Esophagus muscularis mucosa (tissue), 4 donors: ENCODE data around the gene XIRP2. TPM values are rescaled to one million over a fixed set of nuclear protein-coding genes. Genes with fewer than 3 reads are reported as not detected.
"Not testable (repeated sequence)": the region's sequence is repeated elsewhere in the genome, so short reads cannot be mapped to it uniquely, and the experiment has no call there.

Experiments used
- DNase-seq: peaks from one replicate; pipeline ENCODE4 v3.0.0-alpha.2; 2017; ENCODE audit errors: extremely low spot score
- H3K27ac ChIP-seq, 4 donors: fragments of 200-600 bp; sonication (generic); replicated peaks in 1 of 4; 1 replicate in 3 of 4; 2 replicates in 1 of 4; pipeline ENCODE4 v1.5.1; 2016 to 2019; ENCODE audit warnings: mild to moderate bottlenecking in 1 of 4
- H3K27me3 ChIP-seq, 4 donors: fragments of 200-600 bp; sonication (generic); one replicate each; pipeline versions ENCODE4 v1.5.1 to v1.6.0; 2016 to 2019
- H3K36me3 ChIP-seq, 4 donors: fragments of 200-600 bp; sonication (generic); one replicate each; pipeline ENCODE4 v1.5.1; 2016 to 2019
- H3K4me1 ChIP-seq, 4 donors: fragments of 200-600 bp; sonication (generic); one replicate each; pipeline ENCODE4 v1.5.1; 2016 to 2019
- H3K4me3 ChIP-seq, 4 donors: fragments of 200-600 bp; sonication (generic); 1 replicate in 2 of 4; 2 replicates in 2 of 4; pipeline ENCODE4 v1.5.1; 2016 to 2019; ENCODE audit warnings: mild to moderate bottlenecking in 4 of 4, moderate library complexity in 1 of 4
- H3K9me3 ChIP-seq, 4 donors: fragments of 200-600 bp; sonication (generic); 1 replicate in 3 of 4; 2 replicates in 1 of 4; pipeline ENCODE4 v1.5.1; 2016 to 2019
- EP300 ChIP-seq: sonication (generic); formaldehyde crosslinking; IDR thresholded peaks from one replicate; pipeline ENCODE4 v1.6.1; 2017; ENCODE audit warnings: antibody characterized with exemption
- POLR2A ChIP-seq: fragments of 450-650 bp; IDR thresholded peaks from one replicate; pipeline ENCODE4 v1.6.1; 2017; ENCODE audit warnings: antibody characterized with exemption, moderate library complexity, mild to moderate bottlenecking, low read depth
- POLR2AphosphoS5 ChIP-seq, 2 donors: sonication (generic); formaldehyde crosslinking; IDR thresholded peaks; one replicate each; pipeline ENCODE4 v1.6.1; 2017; ENCODE audit warnings: antibody characterized with exemption in 2 of 2
- WGBS: methylation state at CpG from one replicate; pipeline ENCODE4 v1.1.5; 2018; 5-methylcytosine and 5-hydroxymethylcytosine counted together
- intact Hi-C: fragments of 100-400 bp; cut with DNase I; formaldehyde crosslinking; loops from one replicate; pipeline ENCODE4 v1.15.1; 2023
- total RNA-seq, 4 donors: library from RNA; depleted of rRNA; stranded (reverse); fragments of >200 nt; gene quantifications; one replicate each; pipeline versions ENCODE4 v1.1.0 to v1.2.1, GENCODE V29; 2016
- TF ChIP-seq, protein P1 (sequence below), 3 experiments: fragments of 200-600 bp in 2 of 3; fragments of 450-650 bp in 1 of 3; sonication (generic) in 2 of 3; IDR thresholded peaks; one replicate each; pipeline ENCODE4 v1.5.1; 2017 to 2019; ENCODE audit warnings: antibody characterized with exemption in 3 of 3, mild to moderate bottlenecking in 2 of 3, moderate library complexity in 1 of 3

Gene XIRP2
- total RNA-seq, 4 donors from 2014 or later = 0.06 TPM; not detected in 3

DNA sequence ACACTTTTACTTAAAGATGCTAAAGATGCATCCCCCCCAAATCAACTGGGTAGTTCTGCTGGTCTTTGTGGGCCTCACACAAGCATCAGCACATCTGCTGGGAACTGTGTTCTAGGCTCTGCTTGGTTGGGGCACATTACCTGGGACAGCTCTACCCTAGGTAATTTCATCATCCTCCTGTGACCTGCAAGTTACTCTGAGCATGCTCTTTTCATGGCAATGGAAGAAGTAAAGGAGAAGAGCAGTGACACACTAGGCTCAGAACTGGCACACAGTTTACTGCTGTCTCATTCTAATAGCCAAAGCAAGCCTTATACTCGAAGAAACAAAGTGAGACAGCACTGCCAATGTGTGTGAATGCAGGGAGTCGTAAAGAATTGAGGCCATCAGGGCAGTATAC lies 376.7 kb downstream of the XIRP2 start:
- Histone ChIP-seq H3K4me1 (no peaks in the 10 kb centered on the region), H3K9me3 (peaks cover 0 to 7% (median 2%) of the 10 kb centered on the region in 4 donors), H3K27ac (no peak overlapping the region), H3K27me3 (no peaks in the 10 kb centered on the region), H3K36me3 (no peaks in the 10 kb centered on the region), H3K4me3 (no peak overlapping the region)
- DNase-seq = no peak
- TF ChIP-seq, protein P1, sequence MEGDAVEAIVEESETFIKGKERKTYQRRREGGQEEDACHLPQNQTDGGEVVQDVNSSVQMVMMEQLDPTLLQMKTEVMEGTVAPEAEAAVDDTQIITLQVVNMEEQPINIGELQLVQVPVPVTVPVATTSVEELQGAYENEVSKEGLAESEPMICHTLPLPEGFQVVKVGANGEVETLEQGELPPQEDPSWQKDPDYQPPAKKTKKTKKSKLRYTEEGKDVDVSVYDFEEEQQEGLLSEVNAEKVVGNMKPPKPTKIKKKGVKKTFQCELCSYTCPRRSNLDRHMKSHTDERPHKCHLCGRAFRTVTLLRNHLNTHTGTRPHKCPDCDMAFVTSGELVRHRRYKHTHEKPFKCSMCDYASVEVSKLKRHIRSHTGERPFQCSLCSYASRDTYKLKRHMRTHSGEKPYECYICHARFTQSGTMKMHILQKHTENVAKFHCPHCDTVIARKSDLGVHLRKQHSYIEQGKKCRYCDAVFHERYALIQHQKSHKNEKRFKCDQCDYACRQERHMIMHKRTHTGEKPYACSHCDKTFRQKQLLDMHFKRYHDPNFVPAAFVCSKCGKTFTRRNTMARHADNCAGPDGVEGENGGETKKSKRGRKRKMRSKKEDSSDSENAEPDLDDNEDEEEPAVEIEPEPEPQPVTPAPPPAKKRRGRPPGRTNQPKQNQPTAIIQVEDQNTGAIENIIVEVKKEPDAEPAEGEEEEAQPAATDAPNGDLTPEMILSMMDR (IDR thresholded peaks at IDR 0.05) = no peak
- TF ChIP-seq POLR2A (no peak), POLR2AphosphoS5 (IDR thresholded peaks at IDR 0.05) (no peak), EP300 (no peak)
- intact Hi-C loops = no loop called here
- WGBS = 87% methylated on average over 2 of the region's 2 CpGs

DNA sequence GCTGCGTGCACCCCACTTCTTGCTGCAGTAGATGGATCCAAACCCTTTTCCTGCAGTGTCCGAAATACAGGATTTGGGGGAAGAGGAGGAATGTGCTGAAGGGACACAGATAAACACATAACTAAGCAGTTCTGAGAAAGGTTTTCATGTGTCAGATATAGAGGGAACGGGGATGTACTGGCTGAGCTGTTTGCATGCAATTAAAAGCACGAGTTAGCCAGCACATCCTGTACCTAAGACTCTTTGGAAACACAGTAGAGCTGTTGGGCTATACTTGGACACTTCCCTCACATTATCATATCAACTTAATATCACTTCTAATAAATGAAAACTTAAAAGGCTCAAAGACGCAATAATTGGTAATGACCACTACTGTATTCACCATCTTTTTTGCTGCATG lies 377.4 kb downstream of the XIRP2 start:
- no peak for DNase-seq
- Histone ChIP-seq H3K27ac (no peak overlapping the region), H3K36me3 (no peaks in the 10 kb centered on the region), H3K4me3 (no peak overlapping the region), H3K27me3 (no peaks in the 10 kb centered on the region), H3K4me1 (no peaks in the 10 kb centered on the region), H3K9me3 (peaks cover 0 to 7% (median 2%) of the 10 kb centered on the region in 4 donors)
- WGBS = 90% methylated on average over 5 of the region's 5 CpGs
- TF ChIP-seq POLR2AphosphoS5 (IDR thresholded peaks at IDR 0.05) (no peak), POLR2A (no peak), EP300 (no peak)
- TF ChIP-seq, protein P1 (IDR thresholded peaks at IDR 0.05) = no peak
- intact Hi-C loops = no loop called here

DNA sequence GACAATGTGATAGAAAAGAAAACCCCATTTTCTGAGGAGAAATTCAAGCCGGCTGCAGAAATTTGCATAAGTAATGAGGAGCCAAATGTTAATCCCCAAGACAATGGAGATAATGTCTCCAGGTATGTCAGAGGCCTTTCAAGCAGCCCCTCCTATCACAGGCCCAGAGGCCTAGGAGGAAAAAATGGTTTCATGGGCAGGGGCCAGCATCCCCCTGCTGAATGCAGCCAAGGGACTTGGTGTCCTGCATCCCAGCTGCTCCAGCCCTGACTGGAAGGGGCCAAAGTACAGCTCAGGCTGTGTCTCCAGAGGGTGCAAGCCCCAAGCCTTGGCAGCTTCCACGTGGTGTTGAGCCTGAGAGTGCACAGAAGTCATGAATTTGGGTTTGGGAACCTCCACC lies 380.0 kb downstream of the XIRP2 start:
- WGBS = 81% methylated on average over 2 of the region's 2 CpGs
- H3K27me3 ChIP-seq, intact Hi-C loops: not testable (repeated sequence)

GRCh38 chr2:167271932-167272331 lies 383.7 kb downstream of the XIRP2 start:
- H3K27me3 ChIP-seq = no peaks in the 10 kb centered on the region
- peaks cover 0 to 7% (median 2%) of the 10 kb centered on the region in 4 donors for H3K9me3 ChIP-seq
- no peak for DNase-seq
- TF ChIP-seq POLR2AphosphoS5 (IDR thresholded peaks at IDR 0.05) (no peak), POLR2A (no peak), EP300 (no peak)
- TF ChIP-seq, protein P1 (IDR thresholded peaks at IDR 0.05) = no peak
- no peak overlapping the region for H3K4me3 ChIP-seq
- intact Hi-C loops = no loop called here
- 70% methylated on average over 3 of the region's 3 CpGs for WGBS
- H3K36me3 ChIP-seq = no peaks in the 10 kb centered on the region
- H3K4me1 ChIP-seq = no peaks in the 10 kb centered on the region
- no peak overlapping the region for H3K27ac ChIP-seq

More for the DNA sequence above, 380.0 kb downstream of the XIRP2 start:
- H3K9me3 ChIP-seq, H3K36me3 ChIP-seq, DNase-seq, H3K27ac ChIP-seq, H3K4me3 ChIP-seq, H3K4me1 ChIP-seq: not testable (repeated sequence)

DNA sequence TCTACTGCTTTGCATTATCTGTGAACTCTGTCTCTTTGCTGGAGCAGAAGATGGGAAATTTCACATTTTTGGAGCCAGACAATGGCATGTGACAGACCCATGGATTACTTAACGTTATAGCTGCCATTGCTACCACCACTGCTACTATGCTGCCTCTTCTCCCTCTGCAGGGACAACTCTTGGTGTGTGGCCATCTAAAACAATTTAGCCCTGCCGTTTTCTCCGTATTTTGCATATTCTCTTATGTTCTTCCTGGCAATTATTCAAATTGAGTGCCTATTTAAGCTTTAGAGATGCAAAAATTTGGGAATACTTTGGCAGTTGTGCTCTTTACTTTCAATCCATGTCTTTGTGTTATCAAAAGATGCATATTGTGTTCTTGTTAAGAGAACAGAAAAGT lies 386.8 kb downstream of the XIRP2 start:
- Histone ChIP-seq H3K27ac (no peak overlapping the region), H3K4me3 (no peak overlapping the region), H3K27me3 (peaks cover 0 to 6% (median 0%) of the 10 kb centered on the region in 4 donors), H3K36me3 (no peaks in the 10 kb centered on the region), H3K4me1 (no peaks in the 10 kb centered on the region), H3K9me3 (no peaks in the 10 kb centered on the region)
- DNase-seq = no peak
- WGBS = 39% methylated on average over 3 of the region's 3 CpGs
- intact Hi-C loops = no loop called here
- TF ChIP-seq, protein P1 (IDR thresholded peaks at IDR 0.05) = no peak
- no peak for TF ChIP-seq POLR2A
- TF ChIP-seq EP300 = no peak
- no peak for TF ChIP-seq POLR2AphosphoS5 (IDR thresholded peaks at IDR 0.05)
